ENCODE results near the gene GNG13.

GRCh38 chr16:789191-789850, 11.2 kb downstream of the GNG13 start:
- TF ChIP-seq CTCF (IDR thresholded peaks at IDR 0.05; ENCODE audit: extremely low read depth in 1 of 2, insufficient read depth in 1 of 2, low read depth in 1 of 2, low read length in 2 of 2) (no peak), EZH2 (IDR thresholded peaks at IDR 0.05; ENCODE audit: borderline replicate concordance, low read depth, low read length, severe bottlenecking) (no peak), POLR2A (IDR thresholded peaks at IDR 0.05; ENCODE audit: low read depth, low read length) (no peak), MYC (IDR thresholded peaks at IDR 0.05; ENCODE audit: low read depth, low read length) (no peak), MAX (IDR thresholded peaks at IDR 0.05; ENCODE audit: insufficient read depth, insufficient read length) (no peak), POLR2AphosphoS5 (IDR thresholded peaks at IDR 0.05; ENCODE audit: insufficient read depth, low read depth, low read length) (no peak), FOS (IDR thresholded peaks at IDR 0.05; ENCODE audit: borderline replicate concordance, insufficient read depth, low read length) (no peak), GATA2 (IDR thresholded peaks at IDR 0.05; ENCODE audit: insufficient read depth, insufficient read length, low read depth, low read length) (no peak), JUN (IDR thresholded peaks at IDR 0.05; ENCODE audit: borderline replicate concordance, insufficient read depth, insufficient read length, low read depth) (no peak)
